HEK293 (cell line): ENCODE data around the gene APOC3.

Experiments
- CTCF ChIP-seq: fragments of 450-650 bp; formaldehyde crosslinking; IDR thresholded peaks from 2 replicates; pipeline ENCODE4 v1.5.1; 2016; ENCODE audit warnings: missing biosample characterization, missing genetic modification characterization
- SALL2 ChIP-seq: fragments of 450-650 bp; formaldehyde crosslinking; IDR thresholded peaks from 2 replicates; pipeline ENCODE4 v1.5.0; 2017; ENCODE audit warnings: missing biosample characterization, mild to moderate bottlenecking, missing genetic modification characterization, borderline replicate concordance
- SETDB1 ChIP-seq: IDR thresholded peaks from one replicate; pipeline ENCODE4 v1.6.1; 2017; ENCODE audit warnings: mild to moderate bottlenecking, low read length, moderate library complexity, mixed read lengths; ENCODE audit not compliant: insufficient read length
- TCF7L2 ChIP-seq: IDR thresholded peaks from 2 replicates; pipeline ENCODE4 v1.6.1; 2011; ENCODE audit warnings: low read depth, mild to moderate bottlenecking, inconsistent platforms, low read length, moderate library complexity, borderline replicate concordance
- WT1 ChIP-seq: fragments of 450-650 bp; formaldehyde crosslinking; IDR thresholded peaks from 2 replicates; pipeline ENCODE4 v1.5.1; 2016; ENCODE audit warnings: missing biosample characterization, missing genetic modification characterization
- ZBTB48 ChIP-seq: fragments of 450-650 bp; formaldehyde crosslinking; IDR thresholded peaks from 2 replicates; pipeline ENCODE4 v1.5.1; 2016; ENCODE audit warnings: missing biosample characterization, missing genetic modification characterization
- ZEB2 ChIP-seq: fragments of 450-650 bp; formaldehyde crosslinking; IDR thresholded peaks from 2 replicates; pipeline ENCODE4 v1.5.1; 2016; ENCODE audit warnings: missing biosample characterization, missing genetic modification characterization
- ZNF354C ChIP-seq: fragments of 450-650 bp; formaldehyde crosslinking; IDR thresholded peaks from 2 replicates; pipeline ENCODE4 v1.5.1; 2016; ENCODE audit warnings: missing biosample characterization, missing genetic modification characterization, low read depth, borderline replicate concordance
- ZNF692 ChIP-seq: fragments of 450-650 bp; formaldehyde crosslinking; IDR thresholded peaks from 2 replicates; pipeline ENCODE4 v1.5.1; 2016; ENCODE audit warnings: missing biosample characterization, missing genetic modification characterization

GRCh38 chr11:116865696-116866095, 36.0 kb downstream of the APOC3 start:
- no peak for TF ChIP-seq CTCF (tag by site-specific recombination)
- TF ChIP-seq ZNF354C (tag by site-specific recombination): no peak
- no peak for TF ChIP-seq ZNF692
- no peak for TF ChIP-seq SALL2 (tag by site-specific recombination)
- TF ChIP-seq ZBTB48 (tag by site-specific recombination): no peak
- no peak for TF ChIP-seq WT1 (tag by site-specific recombination)
- no peak for TF ChIP-seq ZEB2 (tag by site-specific recombination)
- no peak for TF ChIP-seq TCF7L2
- no peak for TF ChIP-seq SETDB1
